Hepatocyte (in vitro differentiated cells): Measurements from ENCODE around the gene LIN52. TPM values are rescaled to one million over a fixed set of nuclear protein-coding genes. Genes with fewer than 3 reads are reported as not detected.

Experiments used
- DNase-seq: peaks from one replicate; pipeline ENCODE4 v3.0.0-alpha.2; 2016; ENCODE audit warnings: low spot score
- H2AFZ ChIP-seq: fragments of 200-600 bp; sonication (generic); 2 replicates; pipeline ENCODE4 v1.6.0; 2016; ENCODE audit warnings: antibody characterized with exemption, mild to moderate bottlenecking
- H3K27ac ChIP-seq: fragments of 200-600 bp; sonication (generic); 2 replicates; pipeline ENCODE4 v1.5.1; 2016; ENCODE audit warnings: mild to moderate bottlenecking
- H3K27me3 ChIP-seq: fragments of 200-600 bp; sonication (generic); 2 replicates; pipeline ENCODE4 v1.6.1; 2016
- H3K36me3 ChIP-seq: fragments of 200-600 bp; sonication (generic); replicated peaks from 2 replicates; pipeline ENCODE4 v1.5.1; 2016; ENCODE audit warnings: low read depth; ENCODE audit not compliant: insufficient read depth
- H3K4me1 ChIP-seq: fragments of 200-600 bp; sonication (generic); 2 replicates; pipeline ENCODE4 v1.5.1; 2016; ENCODE audit warnings: mild to moderate bottlenecking, moderate library complexity; ENCODE audit not compliant: insufficient read depth
- H3K4me2 ChIP-seq: fragments of 200-600 bp; sonication (generic); 2 replicates; pipeline ENCODE4 v1.6.0; 2016
- H3K4me3 ChIP-seq: fragments of 200-600 bp; sonication (generic); 2 replicates; pipeline ENCODE4 v1.5.1; 2016; ENCODE audit warnings: mild to moderate bottlenecking
- H3K79me2 ChIP-seq: fragments of 200-600 bp; sonication (generic); 2 replicates; pipeline ENCODE4 v1.6.0; 2017; ENCODE audit warnings: mild to moderate bottlenecking
- H3K9me2 ChIP-seq: fragments of 200-600 bp; sonication (generic); replicated peaks from 2 replicates; pipeline ENCODE4 v1.6.0; 2017; ENCODE audit warnings: mild to moderate bottlenecking; ENCODE audit not compliant: insufficient read depth
- H3K9me3 ChIP-seq: fragments of 200-600 bp; sonication (generic); 2 replicates; pipeline ENCODE4 v1.5.1; 2016; ENCODE audit warnings: low read depth, mild to moderate bottlenecking
- H4K20me1 ChIP-seq: fragments of 200-600 bp; sonication (generic); 2 replicates; pipeline ENCODE4 v1.6.0; 2016; ENCODE audit warnings: mild to moderate bottlenecking; ENCODE audit not compliant: insufficient read depth, poor library complexity, severe bottlenecking
- CTCF ChIP-seq: fragments of 200-600 bp; sonication (generic); IDR thresholded peaks from 2 replicates; pipeline ENCODE4 v1.5.1; 2016; ENCODE audit warnings: antibody characterized with exemption, mild to moderate bottlenecking; ENCODE audit not compliant: poor library complexity
- EZH2 ChIP-seq: fragments of 200-600 bp; sonication (generic); IDR thresholded peaks from 2 replicates; pipeline ENCODE4 v1.6.1; 2016; ENCODE audit warnings: antibody characterized with exemption, mild to moderate bottlenecking, borderline replicate concordance
- EZH2phosphoT487 ChIP-seq: fragments of 200-600 bp; sonication (generic); IDR thresholded peaks from one replicate; pipeline ENCODE4 v1.6.1; 2018; ENCODE audit warnings: antibody characterized with exemption, mild to moderate bottlenecking, low read depth, moderate library complexity; ENCODE audit not compliant: unreplicated experiment, severe bottlenecking
- WGBS: methylation state at CpG from one replicate; pipeline ENCODE4 v1.1.6; 2016; ENCODE audit warnings: low lambda C conversion rate; ENCODE audit errors: missing lambda C conversion rate; 5-methylcytosine and 5-hydroxymethylcytosine counted together
- polyA plus RNA-seq: library from polyadenylated mRNA; unstranded; fragments of >200 nt; fragmentation: Nextera tagmentation; extraction: Ambion mirVana; gene quantifications from 2 replicates; pipeline ENCODE4 v1.2.1, GENCODE V29; 2016
- total RNA-seq: library from RNA; depleted of rRNA; stranded (reverse); fragments of >200 nt; gene quantifications from 2 replicates; pipeline ENCODE4 v1.2.3, GENCODE V29; 2014

LIN52 gene
- total and polyA plus RNA-seq, 2 experiments from 2014 or later: 13.5 to 14.4 TPM

- 10% methylated on average over 28 of the region's 28 CpGs for WGBS
- H2AFZ ChIP-seq: no peak overlapping the region
- DNase-seq: no peak
- H4K20me1 ChIP-seq: no peaks in the 10 kb centered on the region
- H3K4me2 ChIP-seq: peak overlapping the region; percentile 73
- TF ChIP-seq EZH2: peak; percentile 32
- peak; percentile 17 for TF ChIP-seq EZH2phosphoT487
- TF ChIP-seq CTCF: no peak
- no peaks in the 10 kb centered on the region for H3K9me3 ChIP-seq
- no peak overlapping the region for H3K27ac ChIP-seq
- no peaks in the 10 kb centered on the region for H3K79me2 ChIP-seq
- no peaks in the 10 kb centered on the region for H3K9me2 ChIP-seq
- H3K4me3 ChIP-seq: no peak overlapping the region
- H3K36me3 ChIP-seq: no peaks in the 10 kb centered on the region
- H3K27me3 ChIP-seq: peaks cover 99% of the 10 kb centered on the region
- peaks cover 15% of the 10 kb centered on the region for H3K4me1 ChIP-seq
Observed at GRCh38 chr14:74242021-74242779, 157.4 kb downstream of the LIN52 start.

DNA sequence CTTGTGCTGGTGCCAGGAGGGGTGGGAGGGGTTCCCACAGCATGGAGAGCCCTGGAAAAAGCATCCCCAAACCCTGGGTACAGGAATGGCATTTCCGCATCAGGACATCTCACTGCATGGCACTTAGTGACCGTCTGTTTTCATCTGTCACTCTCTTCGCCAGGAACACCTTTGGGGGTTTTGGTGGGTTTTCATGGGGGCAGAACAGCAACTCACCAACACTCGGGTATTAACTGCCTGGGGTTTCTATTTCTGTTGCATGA, 158.0 kb downstream of the LIN52 start:
- H3K27me3 ChIP-seq: peaks cover 99% of the 10 kb centered on the region
- no peaks in the 10 kb centered on the region for H3K9me3 ChIP-seq
- no peaks in the 10 kb centered on the region for H3K9me2 ChIP-seq
- no peaks in the 10 kb centered on the region for H3K36me3 ChIP-seq
- H3K27ac ChIP-seq: no peak overlapping the region
- no peaks in the 10 kb centered on the region for H3K79me2 ChIP-seq
- 33% methylated on average over 4 of the region's 4 CpGs for WGBS
- TF ChIP-seq CTCF (no peak), EZH2 (peak; percentile 61), EZH2phosphoT487 (peak; percentile 15)
- no peak for DNase-seq
- peaks cover 15% of the 10 kb centered on the region for H3K4me1 ChIP-seq
- no peak overlapping the region for H3K4me3 ChIP-seq
- no peak overlapping the region for H2AFZ ChIP-seq
- H3K4me2 ChIP-seq: no peak overlapping the region
- no peaks in the 10 kb centered on the region for H4K20me1 ChIP-seq

DNA sequence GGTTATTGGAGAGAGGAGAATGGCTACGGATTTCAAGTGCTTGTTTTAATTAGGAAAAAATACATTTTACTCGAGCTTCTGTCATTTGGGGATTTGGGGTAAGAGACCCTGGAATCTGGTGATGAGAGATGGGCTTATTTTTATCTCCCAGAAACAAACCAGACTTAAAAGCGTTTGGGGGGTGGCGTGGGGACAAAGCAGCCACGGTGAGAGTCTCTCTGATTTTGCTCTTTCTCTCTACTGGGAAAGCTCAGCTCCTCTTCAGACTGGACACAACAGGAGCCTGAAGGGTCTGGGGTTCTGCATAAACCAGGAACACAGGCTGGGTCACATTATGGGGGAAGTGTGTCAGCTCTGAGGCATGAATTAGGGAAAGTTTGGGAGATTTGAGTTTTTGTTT, 158.3 kb downstream of the LIN52 start:
- Histone ChIP-seq H4K20me1 (no peaks in the 10 kb centered on the region), H3K4me3 (no peak overlapping the region), H3K79me2 (no peaks in the 10 kb centered on the region), H2AFZ (no peak overlapping the region), H3K4me2 (no peak overlapping the region), H3K9me3 (no peaks in the 10 kb centered on the region), H3K27me3 (peaks cover 99% of the 10 kb centered on the region), H3K9me2 (no peaks in the 10 kb centered on the region), H3K4me1 (peaks cover 15% of the 10 kb centered on the region), H3K27ac (no peak overlapping the region), H3K36me3 (no peaks in the 10 kb centered on the region)
- DNase-seq: no peak
- WGBS: 39% methylated on average over 5 of the region's 5 CpGs
- no peak for TF ChIP-seq EZH2phosphoT487
- TF ChIP-seq CTCF: no peak
- no peak for TF ChIP-seq EZH2
